Loucy (cell line): ENCODE data around the gene BNIP3.

Experiments used
- CTCF ChIP-seq: fragments of 200-600 bp; sonication (generic); conservative IDR thresholded peaks from 2 replicates; pipeline ENCODE4 v1.5.1; 2014; ENCODE audit warnings: mild to moderate bottlenecking, antibody characterized with exemption, low read length
- EZH2phosphoT487 ChIP-seq: fragments of 200-600 bp; IDR thresholded peaks from 2 replicates; pipeline ENCODE4 v1.6.1; 2018; ENCODE audit warnings: antibody characterized with exemption, mild to moderate bottlenecking, moderate library complexity, borderline replicate concordance

GRCh38 chr10:132007681-132008080, 26.0 kb upstream of the BNIP3 start:
- no peak for TF ChIP-seq CTCF
- TF ChIP-seq EZH2phosphoT487, result no peak
